ENCODE results near the gene SMAD3.
"Not testable (repeated sequence)": the region's sequence is repeated elsewhere in the genome, so short reads cannot be mapped to it uniquely, and the experiment has no call there.

The SMAD3 gene

GRCh38 chr15:67019884-67020520, 45.4 kb upstream of the SMAD3 start:
- no peak for TF ChIP-seq CTCF (IDR thresholded peaks at IDR 0.05; ENCODE audit: insufficient read depth, low read length, poor library complexity, severe bottlenecking)
- H3K4me3 ChIP-seq (replicated peaks; ENCODE audit: low read depth, low read length): no peak overlapping the region
- no peaks in the 10 kb centered on the region for H3K36me3 ChIP-seq (ENCODE audit: control insufficient read depth, insufficient read depth, low read length)
- DNase-seq (ENCODE audit: extremely low read depth, insufficient read length): no peak
- no peaks in the 10 kb centered on the region; the same call in 1 of the 2 replicates for H3K27me3 ChIP-seq (replicated peaks; ENCODE audit: control insufficient read depth, insufficient read depth, low read length)

- not testable (repeated sequence) for H3K4me3 ChIP-seq (replicated peaks; ENCODE audit: low read depth, low read length); DNase-seq (ENCODE audit: extremely low read depth, insufficient read length); H3K27me3 ChIP-seq (replicated peaks; ENCODE audit: control insufficient read depth, insufficient read depth, low read length); H3K36me3 ChIP-seq (ENCODE audit: control insufficient read depth, insufficient read depth, low read length)
These were observed 44.7 kb upstream of the SMAD3 start for GRCh38 chr15:67020668-67021067.

- Histone ChIP-seq H3K36me3 (ENCODE audit: control insufficient read depth, insufficient read depth, low read length) (no peaks in the 10 kb centered on the region), H3K4me3 (replicated peaks; ENCODE audit: low read depth, low read length) (no peak overlapping the region), H3K27me3 (replicated peaks; ENCODE audit: control insufficient read depth, insufficient read depth, low read length) (no peaks in the 10 kb centered on the region; the same call in 1 of the 2 replicates)
- TF ChIP-seq CTCF (IDR thresholded peaks at IDR 0.05; ENCODE audit: insufficient read depth, low read length, poor library complexity, severe bottlenecking): no peak
- DNase-seq (ENCODE audit: extremely low read depth, insufficient read length): no peak
These were observed 43.9 kb upstream of the SMAD3 start for GRCh38 chr15:67021455-67021854.

GRCh38 chr15:67022587-67023105, 42.8 kb upstream of the SMAD3 start:
- no peaks in the 10 kb centered on the region; the same call in 1 of the 2 replicates for H3K27me3 ChIP-seq (replicated peaks; ENCODE audit: control insufficient read depth, insufficient read depth, low read length)
- no peaks in the 10 kb centered on the region for H3K36me3 ChIP-seq (ENCODE audit: control insufficient read depth, insufficient read depth, low read length)

GRCh38 chr15:67023517-67024313, 41.7 kb upstream of the SMAD3 start:
- TF ChIP-seq CTCF (IDR thresholded peaks at IDR 0.05; ENCODE audit: insufficient read depth, low read length, poor library complexity, severe bottlenecking): no peak
- Histone ChIP-seq H3K36me3 (ENCODE audit: control insufficient read depth, insufficient read depth, low read length) (no peaks in the 10 kb centered on the region), H3K4me3 (replicated peaks; ENCODE audit: low read depth, low read length) (no peak overlapping the region), H3K27me3 (replicated peaks; ENCODE audit: control insufficient read depth, insufficient read depth, low read length) (no peaks in the 10 kb centered on the region; the same call in 1 of the 2 replicates)
- DNase-seq (ENCODE audit: extremely low read depth, insufficient read length): no peak

More at GRCh38 chr15:67022587-67023105, 42.8 kb upstream of the SMAD3 start:
- no peak for TF ChIP-seq CTCF (IDR thresholded peaks at IDR 0.05; ENCODE audit: insufficient read depth, low read length, poor library complexity, severe bottlenecking)
- DNase-seq (ENCODE audit: extremely low read depth, insufficient read length): no peak
- no peak overlapping the region for H3K4me3 ChIP-seq (replicated peaks; ENCODE audit: low read depth, low read length)

Measured in GM06990 (cell line).